WERI-Rb-1 (cell line): Measurements from ENCODE around the gene PDE2A.

Experiments used
- DNase-seq: peaks from one replicate; pipeline ENCODE4 v3.0.0-alpha.2; 2020
- H3K27ac ChIP-seq: fragments of 250-450 bp; sonication (Bioruptor Pico); 2 replicates; pipeline ENCODE4 v1.5.1; 2020; ENCODE audit warnings: mild to moderate bottlenecking, moderate library complexity
- H3K27me3 ChIP-seq: fragments of 250-450 bp; sonication (Bioruptor Pico); 2 replicates; pipeline ENCODE4 v1.5.1; 2021; ENCODE audit warnings: mild to moderate bottlenecking, low read depth, moderate library complexity; ENCODE audit not compliant: insufficient read depth, severe bottlenecking
- H3K36me3 ChIP-seq: fragments of 250-450 bp; sonication (Bioruptor Pico); 2 replicates; pipeline ENCODE4 v1.5.1; 2020; ENCODE audit warnings: mild to moderate bottlenecking, moderate library complexity
- H3K4me3 ChIP-seq: 2 replicates; pipeline ENCODE4 v1.5.1; 2011; ENCODE audit warnings: low read depth, mild to moderate bottlenecking, control low read depth, low read length
- H3K9me3 ChIP-seq: fragments of 250-450 bp; sonication (Bioruptor Pico); 2 replicates; pipeline ENCODE4 v1.5.1; 2021; ENCODE audit warnings: mild to moderate bottlenecking, moderate library complexity; ENCODE audit not compliant: severe bottlenecking
- CTCF ChIP-seq: IDR thresholded peaks from 2 replicates; pipeline ENCODE4 v1.5.1; 2011; ENCODE audit warnings: low read depth, mild to moderate bottlenecking, control low read depth, inconsistent platforms, low read length

PDE2A gene

DNA sequence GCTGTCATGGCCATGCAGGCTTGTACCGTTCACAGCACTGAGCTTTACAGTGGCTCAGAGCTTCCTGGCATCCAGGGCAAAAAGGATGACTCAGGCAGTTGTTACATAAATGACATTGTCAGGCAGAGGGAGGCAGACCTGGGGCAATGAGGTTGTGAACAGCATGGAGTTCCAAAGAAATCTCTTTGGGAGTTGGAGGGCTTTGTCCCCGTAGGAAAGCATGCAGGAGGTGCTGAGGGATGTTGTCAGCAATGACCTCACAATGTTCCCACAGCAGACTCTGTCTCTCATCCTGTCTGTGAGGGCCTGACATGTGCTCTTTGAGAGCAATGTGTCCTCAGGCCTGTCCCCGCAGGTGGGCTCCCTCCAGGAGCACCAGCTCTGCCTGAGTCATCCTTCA is 25.9 kb upstream of the PDE2A start:
- TF ChIP-seq CTCF, result no peak
- Histone ChIP-seq H3K36me3 (peaks cover 64% of the 10 kb centered on the region), H3K27me3 (no peaks in the 10 kb centered on the region), H3K4me3 (no peak overlapping the region), H3K9me3 (no peaks in the 10 kb centered on the region), H3K27ac (no peak overlapping the region)
- DNase-seq, result no peak

DNA sequence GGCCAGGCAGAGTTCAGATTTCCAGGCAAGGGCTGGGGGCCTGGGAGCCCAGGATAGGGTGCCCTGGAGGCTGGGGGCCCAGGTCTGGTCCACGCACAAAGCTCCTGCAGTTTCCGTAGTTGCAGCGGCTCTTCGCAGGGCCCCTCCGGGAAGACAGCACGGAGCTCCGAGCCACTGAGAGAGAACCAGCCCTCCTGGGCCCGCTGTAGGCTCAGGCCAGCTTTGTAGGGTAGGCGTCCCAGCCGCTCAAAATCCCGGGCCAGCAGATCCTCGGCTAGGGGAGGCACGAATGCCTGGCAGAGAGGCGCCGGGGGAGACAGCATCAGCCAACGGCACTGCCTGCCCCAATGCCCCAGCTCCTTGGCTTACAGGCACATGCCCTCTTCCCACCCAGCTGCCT is 23.6 kb upstream of the PDE2A start:
- H3K27me3 ChIP-seq, result no peaks in the 10 kb centered on the region
- TF ChIP-seq CTCF, result no peak
- no peak overlapping the region for H3K4me3 ChIP-seq
- peaks cover 58% of the 10 kb centered on the region for H3K36me3 ChIP-seq
- DNase-seq, result no peak
- H3K9me3 ChIP-seq, result no peaks in the 10 kb centered on the region
- no peak overlapping the region for H3K27ac ChIP-seq

DNA sequence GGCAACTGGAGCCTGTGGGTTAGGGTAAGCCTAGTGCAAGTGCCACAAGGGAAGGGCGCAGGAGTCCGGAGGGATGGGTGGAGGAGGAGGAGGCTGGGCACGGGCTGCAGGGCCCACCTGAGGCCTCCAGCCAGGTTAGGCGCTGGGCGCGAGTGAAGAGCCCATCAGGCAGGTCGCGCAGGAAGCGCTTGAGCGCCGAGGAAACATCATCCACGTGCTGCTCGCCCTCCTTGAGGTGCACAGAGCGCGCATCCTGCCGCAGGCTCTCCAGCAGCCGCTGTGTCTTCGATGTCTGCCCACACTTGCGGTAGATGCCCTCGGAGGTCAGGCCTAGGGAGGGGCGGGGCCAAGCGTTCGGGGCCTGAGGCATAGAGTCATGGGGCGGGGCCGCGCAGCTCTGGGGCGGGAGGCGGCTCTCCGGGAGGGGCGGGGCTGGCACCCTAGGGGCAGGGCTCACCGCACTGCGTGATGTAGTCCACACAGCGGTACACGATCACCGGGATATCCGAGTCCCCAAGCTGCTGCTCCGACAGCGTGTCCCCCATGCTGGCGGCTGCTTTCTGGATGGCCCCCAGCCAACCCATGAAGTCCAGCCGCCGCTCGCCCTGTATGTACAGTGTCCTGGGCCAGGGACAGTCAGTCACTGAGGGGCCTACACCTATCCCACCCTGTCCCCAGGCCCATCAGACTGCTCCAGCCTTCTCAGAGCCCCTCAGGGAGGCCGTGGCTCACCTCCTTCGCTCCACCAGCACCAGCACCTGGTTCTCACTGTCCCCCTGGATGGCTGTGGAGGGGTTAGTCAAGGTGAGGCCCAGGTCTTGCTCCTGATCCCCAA is 22.9 kb upstream of the PDE2A start:
- Histone ChIP-seq H3K36me3 (peaks cover 56% of the 10 kb centered on the region), H3K9me3 (no peaks in the 10 kb centered on the region), H3K27me3 (no peaks in the 10 kb centered on the region), H3K4me3 (no peak overlapping the region), H3K27ac (no peak overlapping the region)
- TF ChIP-seq CTCF, result no peak
- no peak for DNase-seq

DNA sequence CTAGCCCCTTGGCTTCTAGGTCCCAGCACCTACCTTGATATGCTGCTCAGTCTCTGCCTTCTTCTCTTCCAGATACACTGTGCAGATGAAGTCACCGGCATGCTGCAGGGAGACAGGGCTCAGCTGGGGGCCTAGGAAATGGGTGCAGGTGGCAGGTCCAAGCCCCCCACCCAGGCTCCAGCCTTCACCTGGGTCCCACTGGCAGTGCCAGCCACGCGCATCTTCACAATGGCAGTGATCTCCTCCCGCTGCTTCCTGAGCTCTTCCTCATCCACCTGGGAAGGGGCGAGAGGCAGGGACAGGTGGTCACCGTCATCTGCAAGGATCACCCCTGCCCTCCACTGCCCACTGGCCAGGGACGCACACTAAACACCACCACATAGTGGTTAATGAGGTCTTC is 21.1 kb upstream of the PDE2A start:
- H3K4me3 ChIP-seq, result no peak overlapping the region
- DNase-seq, result no peak
- TF ChIP-seq CTCF, result no peak
- peaks cover 48% of the 10 kb centered on the region for H3K36me3 ChIP-seq
- no peaks in the 10 kb centered on the region for H3K27me3 ChIP-seq
- no peak overlapping the region for H3K27ac ChIP-seq
- H3K9me3 ChIP-seq, result no peaks in the 10 kb centered on the region

GRCh38 chr11:72693271-72693968 is 19.2 kb upstream of the PDE2A start:
- no peak for DNase-seq
- H3K4me3 ChIP-seq, result no peak overlapping the region

More at GRCh38 chr11:72693271-72693968, 19.2 kb upstream of the PDE2A start:
- Histone ChIP-seq H3K36me3 (peaks cover 43% of the 10 kb centered on the region), H3K27me3 (no peaks in the 10 kb centered on the region), H3K9me3 (no peaks in the 10 kb centered on the region), H3K27ac (no peak overlapping the region)
- TF ChIP-seq CTCF, result peak; percentile 58
